Heart left ventricle (tissue), 16 donors: ENCODE measurements around the gene BLOC1S1. TPM values are rescaled to one million over a fixed set of nuclear protein-coding genes. Genes with fewer than 3 reads are reported as not detected.
A peak's percentile ranks its signal among the peaks of the same experiment; 100 is the strongest.

ENCODE experiments used
- ATAC-seq, 4 donors: fragments of 200-7000 bp; cut with Tn5 transposase; one replicate each; pipeline ENCODE4 v1.9.1; 2020 to 2022; ENCODE audit warnings: moderate library complexity in 4 of 4, mild to moderate bottlenecking in 3 of 4, moderate number of reproducible peaks in 1 of 4
- DNase-seq, 5 donors: peaks; one replicate each; pipeline ENCODE4 v3.0.0-alpha.2; 2020
- H3K27ac ChIP-seq, 12 donors: fragments of 200-600 bp; sonication (generic) in 4 of 12; one replicate each; pipeline versions ENCODE4 v1.5.0 to v1.8.0; 2016 to 2022; ENCODE audit warnings: mild to moderate bottlenecking in 2 of 12
- H3K27me3 ChIP-seq, 9 donors: fragments of 200-600 bp; sonication (generic) in 2 of 9; one replicate each; pipeline versions ENCODE4 v1.5.1 to v1.8.0; 2016 to 2022; ENCODE audit warnings: mild to moderate bottlenecking in 3 of 9
- H3K36me3 ChIP-seq, 9 donors: fragments of 200-600 bp; sonication (generic) in 2 of 9; one replicate each; pipeline versions ENCODE4 v1.5.0 to v1.8.0; 2018 to 2022; ENCODE audit warnings: mild to moderate bottlenecking in 2 of 9
- H3K4me1 ChIP-seq, 12 donors: fragments of 200-600 bp; sonication (generic) in 4 of 12; one replicate each; pipeline versions ENCODE4 v1.5.0 to v1.8.0; 2016 to 2022; ENCODE audit warnings: mild to moderate bottlenecking in 3 of 12
- H3K4me3 ChIP-seq, 12 donors: fragments of 200-600 bp; sonication (generic) in 4 of 12; one replicate each; pipeline versions ENCODE4 v1.5.0 to v1.8.0; 2017 to 2022; ENCODE audit warnings: mild to moderate bottlenecking in 9 of 12, moderate library complexity in 4 of 12
- H3K9me3 ChIP-seq, 12 donors: fragments of 200-600 bp; sonication (generic) in 4 of 12; one replicate each; pipeline versions ENCODE4 v1.5.0 to v1.8.0; 2016 to 2022; ENCODE audit warnings: mild to moderate bottlenecking in 1 of 12
- POLR2A ChIP-seq, 2 donors: fragments of 450-650 bp; IDR thresholded peaks; one replicate each; pipeline ENCODE4 v1.6.1; 2017; ENCODE audit warnings: antibody characterized with exemption in 2 of 2, mild to moderate bottlenecking in 2 of 2, moderate library complexity in 2 of 2
- WGBS, 4 donors: extraction: QIAGEN DNeasy Blood & Tissue Kit in 2 of 4; methylation state at CpG; one replicate each; pipeline versions ENCODE4 v1.1.5 to v1.1.7; 2013 to 2018; 5-methylcytosine and 5-hydroxymethylcytosine counted together
- intact Hi-C, 10 donors: fragments of 100-400 bp; cut with DNase I; formaldehyde crosslinking; loops; one replicate each; pipeline versions ENCODE4 v1.11.1 to v1.14.2; 2022
- polyA plus RNA-seq, 2 donors: library from polyadenylated mRNA; stranded (reverse); fragments of 200-250 nt; gene quantifications; one replicate each; pipeline ENCODE4 v1.2.3, GENCODE V29; 2013
- total RNA-seq, 9 donors: library from RNA; depleted of rRNA in 2 of 9; stranded (reverse); fragments of >200 nt in 2 of 9; fragmentation: NEBNext Ultra II Directional in 3 of 9; extraction: Animal tissue kit (Norgen Biotek cat#: 25700) in 3 of 9; gene quantifications; one replicate each; pipeline versions ENCODE4 v1.1.0 to v1.2.4, GENCODE V29; 2016 to 2023
- TF ChIP-seq, protein P1 (sequence below), 12 donors: fragments of 200-600 bp; sonication (generic) in 4 of 12; IDR thresholded peaks; one replicate each; pipeline versions ENCODE4 v1.5.0 to v1.8.0; 2018 to 2022; ENCODE audit warnings: antibody characterized with exemption in 12 of 12, mild to moderate bottlenecking in 5 of 12
- donor health status: ischemic (EF 13 %, LVEDD 7.1; RV severe dilation, severe dysfunction).
- donor health status: healthy with polysubstance abuse.
- donor health status: DM: no; HTN: yes; CAD: no.
- donor health status: DM: no; HTN: no; CAD: no.
- donor health status: ischemic (EF 25% LVEDD 6.9; RV normal size, moderate dysfunction).
- donor health status: ischemic (EF 25% LVEDD 5.7; RV mildly dilated, moderate dysfunction).
- donor health status: healthy.
- donor health status: DM: yes; HTN: yes; CAD: no.
- donor health status: ischemic (EF 35%, LVEDD 5.7; RV mildly dilated, moderate dysfunction).
- donor health status: nonischemic (EF 11% LVEDD 7.7; RV severe dilation, severe dysfunction).
- donor health status: DM: yes; HTN: yes; CAD: no.
- donor health status: PGD.
- donor health status: ischemic (EF 29% LVEDD 5.4; RV normal size, mild dysfunction).
- donor health status: nonischemic (EF 23%, LVEDD 6.1; RV moderate dilation, normal function).

The BLOC1S1 gene
- total and polyA plus RNA-seq, 11 donors, result 71.3 to 314 (median 132) TPM

GRCh38 chr12:55733858-55734257, 18.0 kb downstream of the BLOC1S1 start:
- Histone ChIP-seq H3K36me3 (peaks cover 0 to 2% (median 0%) of the 10 kb centered on the region in 9 donors), H3K27ac (no peak overlapping the region), H3K4me3 (no peak overlapping the region), H3K4me1 (peaks cover 0 to 41% (median 25%) of the 10 kb centered on the region in 12 donors), H3K27me3 (no peaks in the 10 kb centered on the region), H3K9me3 (no peaks in the 10 kb centered on the region)
- no peak for TF ChIP-seq POLR2A (IDR thresholded peaks at IDR 0.05)
- TF ChIP-seq, protein P1, sequence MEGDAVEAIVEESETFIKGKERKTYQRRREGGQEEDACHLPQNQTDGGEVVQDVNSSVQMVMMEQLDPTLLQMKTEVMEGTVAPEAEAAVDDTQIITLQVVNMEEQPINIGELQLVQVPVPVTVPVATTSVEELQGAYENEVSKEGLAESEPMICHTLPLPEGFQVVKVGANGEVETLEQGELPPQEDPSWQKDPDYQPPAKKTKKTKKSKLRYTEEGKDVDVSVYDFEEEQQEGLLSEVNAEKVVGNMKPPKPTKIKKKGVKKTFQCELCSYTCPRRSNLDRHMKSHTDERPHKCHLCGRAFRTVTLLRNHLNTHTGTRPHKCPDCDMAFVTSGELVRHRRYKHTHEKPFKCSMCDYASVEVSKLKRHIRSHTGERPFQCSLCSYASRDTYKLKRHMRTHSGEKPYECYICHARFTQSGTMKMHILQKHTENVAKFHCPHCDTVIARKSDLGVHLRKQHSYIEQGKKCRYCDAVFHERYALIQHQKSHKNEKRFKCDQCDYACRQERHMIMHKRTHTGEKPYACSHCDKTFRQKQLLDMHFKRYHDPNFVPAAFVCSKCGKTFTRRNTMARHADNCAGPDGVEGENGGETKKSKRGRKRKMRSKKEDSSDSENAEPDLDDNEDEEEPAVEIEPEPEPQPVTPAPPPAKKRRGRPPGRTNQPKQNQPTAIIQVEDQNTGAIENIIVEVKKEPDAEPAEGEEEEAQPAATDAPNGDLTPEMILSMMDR (IDR thresholded peaks at IDR 0.05), result no peak
- ATAC-seq, result no peak
- intact Hi-C loops, result loop anchor here in 3 of 10 donors (10.0 kb wide), 2 partner anchors 301 to 371 kb away; partner anchors contain the start of gene PA2G4 (in 1 of the 3)
- no peak for DNase-seq
- 80 to 88% (median 83%) methylated on average over 2 of the region's 2 CpGs for WGBS, 4 donors

- Histone ChIP-seq H3K27me3 (no peaks in the 10 kb centered on the region), H3K36me3 (peaks cover 0 to 2% (median 0%) of the 10 kb centered on the region in 9 donors), H3K4me3 (no peak overlapping the region), H3K9me3 (no peaks in the 10 kb centered on the region), H3K4me1 (peaks cover 0 to 38% (median 25%) of the 10 kb centered on the region in 12 donors), H3K27ac (no peak overlapping the region)
- TF ChIP-seq, protein P1 (IDR thresholded peaks at IDR 0.05), result no peak
- TF ChIP-seq POLR2A (IDR thresholded peaks at IDR 0.05), result no peak
- DNase-seq (no peak), ATAC-seq (no peak)
- 82 to 97% (median 94%) methylated on average over 3 of the region's 3 CpGs for WGBS, 4 donors
- intact Hi-C loops, result loop anchor here in 3 of 10 donors (10.0 kb wide), 2 partner anchors 300 to 370 kb away; partner anchors contain the start of gene PA2G4 (in 1 of the 3)
These were observed 18.7 kb downstream of the BLOC1S1 start for GRCh38 chr12:55734595-55734994.

GRCh38 chr12:55736076-55736475, 20.2 kb downstream of the BLOC1S1 start:
- H3K9me3 ChIP-seq, result no peaks in the 10 kb centered on the region
- ATAC-seq, result no peak
- peaks cover 0 to 2% (median 0%) of the 10 kb centered on the region in 9 donors for H3K36me3 ChIP-seq
- H3K27ac ChIP-seq, result peak overlapping the region in 1 of 12 donors; percentile 74
- DNase-seq, result no peak
- peaks cover 0 to 23% (median 14%) of the 10 kb centered on the region in 12 donors for H3K4me1 ChIP-seq
- intact Hi-C loops, result loop anchor here in 9 of 10 donors (2.0 to 10.0 kb wide), 10 partner anchors 61 to 376 kb away; partner anchors contain the start of genes ORMDL2 (in 1 of the 9), PA2G4 (in 1 of the 9) and SARNP (in 1 of the 9)
- H3K4me3 ChIP-seq, result no peak overlapping the region
- TF ChIP-seq, protein P1 (IDR thresholded peaks at IDR 0.05), result no peak
- no peak for TF ChIP-seq POLR2A (IDR thresholded peaks at IDR 0.05)
- no peaks in the 10 kb centered on the region for H3K27me3 ChIP-seq
- 52 to 71% (median 58%) methylated on average over 3 of the region's 3 CpGs for WGBS, 4 donors

- 29 to 32% (median 30%) methylated on average over 6 of the region's 6 CpGs for WGBS, 4 donors
- TF ChIP-seq, protein P1 (IDR thresholded peaks at IDR 0.05), result peak; percentile 58 to 79 (median 69)
- no peak for TF ChIP-seq POLR2A (IDR thresholded peaks at IDR 0.05)
- Histone ChIP-seq H3K36me3 (peaks cover 0 to 2% (median 0%) of the 10 kb centered on the region in 9 donors), H3K4me1 (peaks cover 0 to 23% (median 14%) of the 10 kb centered on the region in 12 donors), H3K27me3 (no peaks in the 10 kb centered on the region), H3K27ac (peak overlapping the region in 6 of 12 donors; percentile 6 to 79 (median 46)), H3K4me3 (peak overlapping the region in 1 of 12 donors; percentile 11), H3K9me3 (no peaks in the 10 kb centered on the region)
- DNase-seq (peak; percentile 61 to 83 (median 69)), ATAC-seq (peak; percentile 53 to 72 (median 64))
- intact Hi-C loops, result loop anchor here in 9 of 10 donors (2.0 to 10.0 kb wide), 10 partner anchors 60 to 375 kb away; partner anchors contain the start of genes ORMDL2 (in 1 of the 9), PA2G4 (in 1 of the 9) and SARNP (in 1 of the 9)
These were observed 21.1 kb downstream of the BLOC1S1 start for GRCh38 chr12:55736780-55737580.
